HuH-7 (cell line): ENCODE results near the gene SPAG7.

Source experiments
- DNase-seq: peaks from one replicate; pipeline ENCODE4 v3.0.0; 2011; ENCODE audit warnings: low spot score

Gene SPAG7

DNA sequence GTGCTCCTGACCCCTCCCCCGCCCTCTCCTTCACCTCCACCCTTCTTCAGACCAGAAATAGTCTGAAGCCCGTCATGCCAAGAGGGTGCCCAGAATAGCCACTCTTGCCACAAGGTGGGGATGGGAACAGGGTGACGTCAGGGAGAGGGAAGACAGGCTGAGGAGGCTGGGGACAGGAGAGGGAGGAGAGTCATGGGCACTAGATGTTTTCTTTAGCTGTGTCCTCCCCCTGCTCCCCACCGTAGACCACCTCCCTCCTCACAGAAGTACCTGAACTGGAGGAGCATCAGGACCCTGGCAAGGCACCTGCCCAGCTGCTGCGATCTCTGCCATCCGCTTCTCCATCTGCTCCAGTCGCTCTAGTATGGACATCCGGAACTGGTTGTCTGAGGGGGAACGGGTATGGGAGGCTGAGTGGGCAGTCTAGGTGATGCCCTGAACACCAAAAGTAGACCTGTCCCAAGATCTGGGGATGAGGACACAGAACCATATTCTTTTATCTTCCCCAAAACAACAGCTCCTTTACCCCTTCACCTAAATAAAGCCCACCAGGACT is 6.6 kb upstream of the SPAG7 start:
- no peak for DNase-seq

DNA sequence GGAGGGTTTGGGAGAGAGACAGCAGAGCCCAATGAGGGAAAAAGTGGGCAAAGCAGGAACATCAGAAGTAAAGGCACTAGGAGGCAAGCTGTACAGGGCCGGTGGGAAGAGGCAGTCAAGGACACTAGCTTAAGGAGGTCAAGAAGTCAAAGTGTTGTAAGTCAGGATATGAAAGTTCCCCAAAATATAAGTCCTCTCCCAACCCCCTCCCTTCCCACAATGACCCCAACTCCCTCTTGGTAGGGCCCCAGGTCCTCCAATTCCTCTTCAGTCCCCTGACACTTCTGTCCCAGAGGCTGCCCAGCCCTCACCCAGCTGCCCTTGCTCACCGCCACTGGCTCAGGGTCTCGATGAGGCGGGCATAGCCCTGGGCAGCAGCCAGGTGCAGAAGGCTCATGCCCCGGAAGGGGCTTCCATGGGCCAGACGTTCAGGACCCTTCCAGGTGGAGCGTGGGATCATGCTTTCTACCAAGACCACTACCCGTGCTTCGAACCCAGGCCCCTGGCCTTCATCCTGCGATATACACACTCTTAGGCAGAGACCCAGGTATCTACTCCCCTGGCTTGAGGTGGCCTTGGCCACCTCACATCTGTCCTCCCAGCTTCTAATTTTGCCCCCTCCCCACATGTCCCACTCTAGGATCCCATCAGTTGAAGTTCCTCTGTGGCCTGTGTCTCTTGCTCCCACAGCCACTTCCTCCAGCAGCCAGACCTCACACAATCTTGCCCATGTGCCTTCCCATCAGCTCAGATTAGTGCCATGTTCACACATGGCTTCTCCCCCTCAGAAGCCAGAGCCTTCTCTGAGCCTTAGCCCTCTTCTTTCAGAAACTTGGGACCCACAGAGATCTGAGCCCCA is 5.9 kb upstream of the SPAG7 start:
- DNase-seq = no peak

DNA sequence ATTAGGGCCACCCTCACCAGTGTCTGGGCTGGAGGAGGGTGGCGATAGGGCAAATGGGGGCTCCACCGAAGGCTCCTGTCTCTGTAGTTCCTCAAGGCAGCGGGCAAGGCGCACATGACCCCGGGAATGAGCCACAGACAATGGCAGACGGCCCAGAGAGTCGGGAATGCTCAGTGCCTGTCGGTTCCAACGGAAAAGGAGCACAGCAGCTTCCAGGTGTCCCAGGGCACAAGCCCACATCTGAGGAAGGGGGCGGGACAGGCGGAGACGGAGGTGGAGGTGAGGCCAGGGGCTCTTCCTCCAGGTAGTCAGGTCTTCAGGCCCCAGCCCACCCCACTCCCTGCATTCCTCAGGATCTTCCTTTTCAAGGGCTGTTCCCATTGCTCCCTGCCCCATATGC is 5.1 kb upstream of the SPAG7 start:
- no peak for DNase-seq

DNA sequence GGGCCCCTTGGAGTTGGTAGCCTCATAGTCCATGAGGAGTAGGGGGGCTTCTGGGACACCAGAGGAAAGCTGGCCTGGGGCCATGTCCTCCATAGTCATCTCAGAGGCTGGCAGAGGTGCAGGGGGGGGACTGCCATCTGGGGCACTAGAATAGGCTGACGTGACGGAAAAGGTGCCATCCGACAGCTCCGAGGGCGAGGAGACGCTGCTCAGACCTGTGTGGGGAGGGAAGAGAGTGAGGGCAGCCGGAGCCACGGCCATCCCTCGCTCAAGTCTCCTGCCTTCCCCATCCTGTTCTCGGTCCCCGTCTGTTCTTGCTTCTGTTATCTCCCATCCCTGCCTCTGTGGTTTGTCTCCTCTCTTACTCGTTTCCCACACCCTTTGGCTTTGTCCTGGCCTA is 4.7 kb upstream of the SPAG7 start:
- DNase-seq = no peak

DNA sequence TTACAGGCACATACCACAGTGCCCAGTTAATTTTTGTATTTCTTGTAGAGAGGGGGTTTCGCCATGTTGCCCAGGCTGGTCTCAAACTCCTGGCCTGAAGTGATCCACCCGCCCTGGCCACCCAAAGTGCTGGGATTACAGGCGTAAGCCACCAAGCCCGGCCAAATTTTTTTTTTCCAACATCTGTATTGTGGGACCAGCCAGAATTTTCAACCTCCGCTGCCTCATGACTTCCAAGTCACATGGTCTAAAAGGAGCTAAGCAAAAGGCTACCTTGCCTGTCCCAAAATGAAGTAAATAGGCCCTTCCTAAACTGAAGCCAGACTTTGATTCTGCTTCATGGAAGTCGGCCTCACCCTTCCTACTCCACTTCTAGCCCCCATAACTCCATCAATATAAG is 4.2 kb upstream of the SPAG7 start:
- no peak for DNase-seq

DNA sequence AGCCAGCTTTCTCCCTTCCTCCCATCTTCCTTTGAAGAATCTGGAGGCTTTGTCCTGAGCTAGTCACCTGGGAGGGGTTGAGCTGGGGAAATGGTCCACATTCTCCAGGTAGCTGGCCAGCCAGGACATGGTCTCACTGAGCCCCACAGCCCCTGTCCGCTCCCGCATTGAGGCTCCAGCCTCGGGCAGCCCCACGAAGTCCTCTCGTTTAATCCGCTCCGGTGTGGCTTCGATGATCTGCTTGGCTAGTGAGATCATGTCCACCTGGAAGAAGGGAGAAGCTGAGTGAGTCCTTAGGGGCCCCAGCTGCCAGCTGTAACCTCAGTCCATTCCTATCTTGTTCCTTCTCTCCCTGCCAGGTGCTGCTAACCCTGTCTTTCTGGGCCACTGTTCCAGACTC is 2.7 kb upstream of the SPAG7 start:
- no peak for DNase-seq

DNA sequence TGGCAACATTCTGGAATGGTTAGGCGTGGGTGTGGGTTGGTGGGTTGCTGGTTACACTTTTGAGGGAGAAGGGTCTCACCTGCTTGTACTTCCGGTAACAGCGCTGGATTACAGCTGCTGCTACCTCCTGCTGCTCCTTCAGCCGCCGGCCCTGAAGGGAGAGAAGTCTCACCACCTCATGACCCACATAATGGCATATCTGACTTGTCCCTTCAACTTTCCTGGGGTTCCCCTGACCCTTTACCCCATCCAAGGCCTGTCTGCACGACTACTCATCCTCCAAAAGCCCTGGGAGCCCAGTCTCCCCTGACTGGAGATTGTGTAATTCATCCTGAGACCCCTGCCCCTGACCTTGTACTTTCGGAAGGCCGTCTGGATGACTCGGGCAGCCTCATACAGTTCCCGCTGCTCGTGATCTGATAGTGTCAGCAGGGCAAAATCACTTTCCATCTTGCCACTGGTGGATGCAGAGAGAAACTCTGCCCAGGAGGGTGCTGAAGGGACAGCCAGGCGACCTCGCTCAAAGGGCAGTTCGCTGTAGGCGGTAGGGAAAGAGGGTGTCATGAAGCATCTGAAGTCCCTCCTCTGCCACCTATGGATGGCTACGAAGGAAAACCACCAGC is 2.0 kb upstream of the SPAG7 start:
- no peak for DNase-seq

DNA sequence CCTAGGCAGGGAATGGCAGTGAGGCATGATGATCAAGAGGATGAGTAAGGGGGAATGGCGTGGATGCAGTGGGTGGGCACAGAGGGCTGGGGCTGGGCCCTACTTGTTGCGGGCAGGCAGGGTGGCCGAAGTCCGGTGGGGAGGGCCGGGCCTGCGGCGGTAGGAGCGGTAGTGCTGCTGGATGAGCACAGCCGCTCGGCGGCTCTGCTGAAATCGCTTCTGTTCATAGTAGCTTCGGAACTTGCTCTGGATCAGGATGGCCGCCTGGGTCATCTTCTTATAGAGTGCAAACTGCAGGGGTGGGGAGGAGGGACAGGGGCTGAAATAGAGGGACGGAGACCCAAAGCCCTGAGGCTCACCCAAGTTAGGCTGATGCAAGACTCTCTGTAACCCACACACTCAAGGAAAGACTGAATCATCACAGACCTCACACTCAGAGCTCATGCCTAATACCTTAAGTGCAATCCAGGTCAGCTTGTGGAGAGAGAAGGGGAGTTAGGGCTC is 1.5 kb upstream of the SPAG7 start:
- DNase-seq = no peak

DNA sequence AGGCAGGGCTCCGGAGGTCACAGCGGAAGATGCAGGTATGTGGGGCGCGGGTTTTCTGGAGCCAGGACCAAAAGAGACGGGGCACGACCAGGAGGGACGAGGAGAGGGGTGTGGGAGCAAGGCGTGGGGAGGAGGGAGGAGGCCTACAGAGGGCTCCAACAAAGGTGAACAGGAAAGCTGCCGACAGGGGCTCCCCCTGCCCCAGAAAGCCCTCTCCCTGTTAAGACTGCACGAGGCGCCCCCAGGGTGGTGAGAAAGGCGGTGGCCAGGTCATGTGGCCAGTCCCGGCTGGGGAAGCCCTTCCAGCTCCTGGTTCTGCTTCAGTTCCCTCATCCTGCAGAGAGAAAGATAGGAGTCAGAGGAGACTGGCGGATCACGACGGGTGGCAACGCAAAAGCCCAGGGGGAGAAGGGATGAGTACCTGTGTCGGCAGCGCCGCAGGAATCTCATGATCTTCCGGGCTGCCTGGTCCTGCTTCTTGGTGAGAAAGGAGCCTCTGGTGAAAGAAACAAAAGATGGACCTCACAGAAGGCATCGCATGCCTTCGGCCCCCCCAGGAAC is 949 bp upstream of the SPAG7 start:
- no peak for DNase-seq

DNA sequence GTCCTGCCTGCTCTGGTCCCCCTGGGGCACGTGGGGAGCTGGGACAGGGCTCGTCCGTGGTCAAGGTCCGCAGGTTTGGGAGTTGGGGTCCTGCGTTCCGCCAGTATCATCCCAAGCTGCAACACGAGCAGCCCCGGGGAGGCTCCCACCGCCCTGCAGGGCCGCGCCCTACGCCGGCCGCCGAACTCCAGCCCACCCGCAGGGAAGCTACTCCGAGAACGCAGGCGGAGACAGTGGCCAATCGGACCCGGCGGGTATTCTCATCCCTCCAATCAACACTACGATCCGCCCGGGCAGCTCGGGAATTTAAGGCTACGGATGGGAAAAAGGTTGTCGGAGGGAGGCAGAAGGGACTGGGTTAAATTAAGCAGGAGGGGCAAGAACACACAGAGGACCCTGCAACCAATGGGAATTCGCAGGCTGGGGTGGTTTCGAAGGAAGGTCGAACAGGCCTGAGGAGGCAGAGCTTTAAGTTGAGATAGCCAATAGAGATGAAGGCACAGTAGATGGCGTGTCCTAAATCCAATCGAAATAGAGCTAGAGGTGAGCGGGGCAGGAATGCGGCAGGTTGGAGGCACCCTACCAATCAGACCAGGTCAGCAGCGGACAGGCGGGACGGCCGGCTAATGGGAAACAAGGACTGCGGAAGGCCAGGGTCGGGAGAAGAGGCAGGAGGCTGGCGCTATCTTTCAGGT is 626 bp downstream of the SPAG7 start:
- DNase-seq = peak; percentile 95

DNA sequence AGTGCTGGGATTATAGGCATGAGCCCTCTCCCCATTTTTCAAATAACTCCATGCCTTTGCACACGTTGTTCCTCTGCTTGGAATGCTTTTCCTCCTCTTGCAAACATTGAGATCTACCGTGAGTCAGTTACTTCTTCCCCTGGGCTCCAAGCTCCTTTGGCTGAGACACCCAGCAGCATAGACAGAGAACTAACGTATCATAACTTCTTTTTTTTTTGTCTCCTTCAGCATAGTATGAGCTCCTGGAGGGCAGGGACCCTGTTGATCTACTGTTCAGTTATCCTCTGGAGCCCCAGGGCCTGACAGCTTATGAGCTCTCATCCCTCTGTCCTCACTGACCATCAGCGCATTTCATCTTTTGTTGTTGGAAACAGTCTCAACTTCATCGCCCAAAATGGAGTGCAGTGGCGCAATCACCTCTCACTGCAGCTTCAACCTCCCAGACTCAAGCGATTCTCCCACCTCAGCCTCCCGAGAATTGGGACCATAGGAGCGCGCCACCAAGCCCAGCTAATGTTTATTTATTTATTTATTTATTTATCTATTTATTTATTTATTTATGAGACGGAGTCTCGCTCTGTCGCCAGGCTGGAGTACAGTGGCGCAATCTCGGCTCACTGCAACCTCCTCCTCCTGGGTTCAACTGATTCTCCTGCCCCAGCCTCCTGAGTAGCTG is 2.2 kb downstream of the SPAG7 start:
- DNase-seq = no peak

DNA sequence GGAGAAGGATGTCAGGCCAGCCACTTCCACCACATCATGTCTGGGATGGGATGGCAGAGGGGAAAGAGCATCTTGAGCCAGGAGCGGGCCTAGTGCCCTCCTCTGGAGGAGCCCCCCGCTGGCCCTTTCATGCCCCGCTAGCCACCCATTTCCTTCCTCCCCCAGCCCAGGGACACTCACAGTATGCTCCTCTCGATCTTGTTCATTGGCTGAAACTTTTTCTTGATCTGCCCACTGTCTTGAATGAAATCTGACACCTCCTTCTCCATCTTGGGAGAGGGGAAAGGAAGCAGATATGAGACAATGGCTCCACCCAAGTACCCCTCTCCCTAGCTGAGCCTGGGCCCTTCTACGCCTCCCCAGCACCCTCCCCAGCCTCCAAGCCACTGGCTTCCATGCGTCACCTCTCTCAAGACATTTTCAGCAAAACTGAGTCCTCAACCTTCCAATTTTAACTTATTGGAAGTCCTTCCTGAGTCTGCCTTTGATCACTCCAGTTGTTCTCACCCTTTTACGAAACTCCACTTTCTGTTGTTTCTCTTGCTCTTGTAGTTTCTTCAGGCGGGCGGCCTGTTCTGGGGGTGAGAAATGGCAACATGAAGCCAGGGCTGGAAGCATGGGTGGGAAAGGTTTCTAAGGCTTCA is 7.2 kb downstream of the SPAG7 start:
- DNase-seq = no peak

DNA sequence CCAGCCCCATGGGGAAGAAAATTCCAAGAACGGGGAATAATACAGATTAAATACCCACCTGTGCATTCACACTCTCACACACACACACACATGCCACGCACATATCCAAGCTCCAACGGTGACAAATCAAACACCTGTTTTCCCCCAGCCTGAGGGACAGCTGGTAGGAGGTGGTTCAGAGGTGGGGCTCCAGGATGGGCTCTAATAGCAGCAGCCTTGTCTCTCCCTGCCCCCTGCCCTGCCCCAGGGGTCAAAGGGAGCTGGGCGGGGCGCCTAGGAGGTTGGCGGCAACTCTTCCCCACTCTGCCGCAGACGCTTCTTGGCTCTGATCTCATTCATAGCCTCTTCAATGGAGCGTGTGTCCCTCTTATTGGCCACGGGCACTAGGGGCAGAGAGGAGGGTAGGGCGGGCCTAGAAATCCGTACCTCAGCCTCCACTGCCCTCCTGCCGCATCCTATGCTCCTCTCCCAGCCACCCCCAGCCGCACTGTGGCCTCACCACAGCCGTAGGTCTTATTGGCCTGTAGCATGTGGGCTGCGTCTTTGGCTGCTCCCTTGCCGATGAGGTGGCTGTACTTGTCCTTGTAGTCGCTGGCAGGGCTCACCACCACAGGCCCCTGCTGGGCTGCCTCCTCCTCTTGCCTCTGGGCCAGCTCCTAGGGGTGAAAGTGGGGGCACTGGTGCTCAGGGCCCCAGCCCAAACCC is 8.2 kb downstream of the SPAG7 start:
- DNase-seq = no peak

DNA sequence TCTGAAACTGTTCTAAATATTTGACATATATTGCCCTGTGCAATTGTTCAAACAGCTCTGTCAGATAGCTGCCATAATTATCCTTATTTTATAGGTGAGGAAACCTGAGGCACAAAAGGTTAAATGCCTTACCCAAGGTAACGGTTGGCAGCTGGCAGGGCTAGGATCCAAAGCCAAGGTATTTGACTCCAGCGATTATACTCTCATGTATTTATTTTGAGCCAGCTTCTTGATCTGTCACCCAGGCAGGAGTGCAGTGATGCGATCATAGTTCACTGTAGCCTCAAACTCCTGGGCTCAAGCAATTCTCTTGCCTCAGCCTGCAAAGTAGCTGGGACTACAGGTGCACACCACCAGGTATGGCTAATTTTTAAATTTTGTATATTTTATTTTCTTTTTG is 9.5 kb downstream of the SPAG7 start:
- DNase-seq = no peak

DNA sequence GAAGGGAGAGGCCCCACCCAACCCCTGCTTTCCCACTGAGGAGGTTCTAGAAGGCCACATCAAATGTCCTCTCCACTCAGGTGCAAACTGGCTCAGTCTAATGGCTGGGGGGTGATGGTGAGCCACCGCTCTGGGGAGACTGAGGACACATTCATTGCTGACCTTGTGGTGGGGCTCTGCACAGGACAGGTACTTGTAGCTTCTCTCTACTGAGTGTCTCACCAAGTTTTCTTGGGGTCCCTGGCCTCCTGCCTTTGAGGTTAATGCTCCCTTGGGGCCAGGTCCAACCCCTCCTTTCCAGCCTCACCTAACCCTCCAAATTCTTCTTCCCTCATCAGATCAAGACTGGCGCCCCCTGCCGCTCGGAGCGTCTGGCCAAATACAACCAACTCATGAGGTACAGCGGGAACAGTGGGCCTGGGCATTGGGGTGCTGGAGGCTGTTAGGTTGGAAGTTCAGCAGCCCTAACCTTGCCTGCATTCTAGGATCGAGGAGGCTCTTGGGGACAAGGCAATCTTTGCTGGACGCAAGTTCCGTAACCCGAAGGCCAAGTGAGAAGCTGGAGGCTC is 11.0 kb downstream of the SPAG7 start:
- DNase-seq = no peak

DNA sequence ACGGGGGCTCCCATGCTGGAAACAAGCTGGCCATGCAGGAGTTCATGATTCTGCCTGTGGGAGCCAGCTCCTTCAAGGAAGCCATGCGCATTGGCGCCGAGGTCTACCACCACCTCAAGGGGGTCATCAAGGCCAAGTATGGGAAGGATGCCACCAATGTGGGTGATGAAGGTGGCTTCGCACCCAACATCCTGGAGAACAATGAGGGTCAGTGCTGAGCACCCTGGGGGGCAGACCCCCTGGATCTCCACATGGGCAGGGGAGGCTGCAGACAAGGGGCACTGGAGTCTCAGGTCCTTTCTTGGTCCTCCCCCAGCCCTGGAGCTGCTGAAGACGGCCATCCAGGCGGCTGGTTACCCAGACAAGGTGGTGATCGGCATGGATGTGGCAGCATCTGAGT is 12.5 kb downstream of the SPAG7 start:
- DNase-seq = no peak

DNA sequence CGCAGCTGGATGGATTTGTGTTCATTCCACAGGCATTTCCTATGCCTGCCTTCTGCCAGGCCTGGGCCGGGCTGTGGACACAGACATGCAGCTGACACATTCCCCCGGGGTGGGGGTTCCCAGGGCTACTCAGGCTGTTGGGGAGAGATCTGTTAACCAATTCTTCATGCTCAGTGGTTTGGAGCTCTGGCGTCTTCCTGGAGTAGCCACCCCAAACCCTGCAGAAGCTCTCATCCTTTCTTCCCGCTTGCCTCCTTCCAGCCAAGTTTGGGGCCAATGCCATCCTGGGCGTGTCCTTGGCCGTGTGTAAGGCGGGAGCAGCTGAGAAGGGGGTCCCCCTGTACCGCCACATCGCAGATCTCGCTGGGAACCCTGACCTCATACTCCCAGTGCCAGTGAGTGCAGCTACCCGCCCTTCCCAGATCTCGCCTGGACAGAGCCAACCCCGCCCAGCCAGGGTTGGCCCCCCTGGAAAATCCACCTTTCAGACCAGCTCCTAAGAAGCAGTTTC is 14.1 kb downstream of the SPAG7 start:
- no peak for DNase-seq

DNA sequence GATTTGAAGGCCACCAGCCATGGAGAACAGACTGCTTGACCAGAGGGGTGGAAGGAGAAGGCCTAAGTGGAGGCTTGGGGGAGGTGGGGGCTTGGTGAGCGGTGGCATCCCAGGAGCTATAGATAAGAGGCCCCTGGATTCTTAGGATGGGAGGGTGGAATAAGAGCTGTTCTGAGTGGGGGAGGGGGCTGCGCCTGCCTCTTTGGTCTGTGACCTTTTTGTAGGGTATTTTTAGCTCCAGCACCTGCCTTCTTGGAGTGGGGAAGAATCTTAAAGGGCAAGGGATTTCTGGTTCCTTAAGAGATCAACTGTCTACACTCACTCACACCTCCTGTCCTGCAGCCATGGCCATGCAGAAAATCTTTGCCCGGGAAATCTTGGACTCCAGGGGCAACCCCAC is 16.1 kb downstream of the SPAG7 start:
- DNase-seq = no peak

DNA sequence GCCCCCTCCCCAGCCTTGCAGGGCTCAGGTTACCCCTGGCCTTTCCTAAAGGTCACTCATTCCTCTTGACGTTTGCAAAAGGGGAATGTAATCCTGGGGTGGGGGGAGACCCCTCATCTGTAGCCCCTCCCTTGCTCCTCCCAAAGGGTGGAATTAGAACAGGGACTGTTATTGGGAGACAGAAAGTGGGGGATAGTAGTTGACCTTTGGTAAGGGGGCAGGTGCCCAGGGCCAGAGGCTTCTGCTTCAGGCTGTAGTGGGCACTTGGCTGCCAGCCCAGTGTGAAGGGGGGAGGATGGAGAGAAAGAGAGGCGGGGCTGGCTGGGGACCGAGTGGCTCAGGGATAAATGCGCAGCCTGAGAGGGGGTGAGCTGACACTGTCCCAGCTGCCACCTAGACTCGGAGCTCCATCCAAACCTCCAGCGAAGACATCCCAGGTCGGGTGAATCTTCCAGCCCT is 16.8 kb downstream of the SPAG7 start, which contains the start of gene ENO3:
Gene ENO3, plus strand, starts transcription at position 374 of the 459 bp plus-strand sequence. CDS start 711 bp downstream, outside the sequence.
- no peak for DNase-seq
